Stimulated activated CD4-positive, alpha-beta T cell treated with anti-CD3 and anti-CD28 coated beads, Interleukin-15, amount 100 ng/mL, for 1 hour (primary cell): Measurements from ENCODE around the gene SEL1L2.

Source experiments
- DNase-seq, 2 donors: peaks; one replicate each; pipeline ENCODE4 v3.0.0-alpha.2; 2020; ENCODE audit warnings: low read depth in 1 of 2, low spot score in 1 of 2

The SEL1L2 gene

GRCh38 chr20:13821876-13822275, 168.5 kb downstream of the SEL1L2 start:
- no peak for DNase-seq

GRCh38 chr20:13819885-13820645, 170.3 kb downstream of the SEL1L2 start:
- no peak for DNase-seq

GRCh38 chr20:13817342-13817741, 173.1 kb downstream of the SEL1L2 start:
- no peak for DNase-seq

- DNase-seq, result no peak
These were observed 173.7 kb downstream of the SEL1L2 start for GRCh38 chr20:13816757-13817156.

- no peak for DNase-seq
These were observed 175.7 kb downstream of the SEL1L2 start for GRCh38 chr20:13814672-13815071.

- DNase-seq, result no peak
These were observed 176.5 kb downstream of the SEL1L2 start for GRCh38 chr20:13813910-13814309.

GRCh38 chr20:13810446-13810845, 180.0 kb downstream of the SEL1L2 start:
- no peak for DNase-seq

GRCh38 chr20:13809855-13810254, 180.6 kb downstream of the SEL1L2 start:
- no peak for DNase-seq

- DNase-seq, result no peak
These were observed 181.0 kb downstream of the SEL1L2 start for GRCh38 chr20:13809373-13809772.

- DNase-seq, result no peak
These were observed 189.7 kb downstream of the SEL1L2 start for GRCh38 chr20:13800728-13801134.

- no peak for DNase-seq
These were observed 190.4 kb downstream of the SEL1L2 start for GRCh38 chr20:13799974-13800373.
